Activated T-cell treated with anti-CD3 and anti-CD28 coated beads, Interleukin-2, amount 50 U/mL, for 24 hours (primary cell): Measurements from ENCODE around the gene RNF175.

Source experiments
- DNase-seq: peaks from one replicate; pipeline ENCODE4 v3.0.0-alpha.2; 2020
- H3K27ac Mint-ChIP-seq: 2 replicates; pipeline ENCODE4 v1.8.0; 2020; ENCODE audit warnings: mild to moderate bottlenecking, mixed read lengths
- H3K27me3 Mint-ChIP-seq: 2 replicates; pipeline ENCODE4 v1.8.0; 2020; ENCODE audit warnings: mixed read lengths
- H3K36me3 Mint-ChIP-seq: 2 replicates; pipeline ENCODE4 v1.8.0; 2020; ENCODE audit warnings: low read depth, mixed read lengths
- H3K4me1 Mint-ChIP-seq: 2 replicates; pipeline ENCODE4 v1.8.0; 2020; ENCODE audit warnings: low read depth, mixed read lengths
- H3K4me3 Mint-ChIP-seq: 2 replicates; pipeline ENCODE4 v1.8.0; 2020; ENCODE audit warnings: mild to moderate bottlenecking, moderate library complexity, mixed read lengths
- H3K9me3 Mint-ChIP-seq: 2 replicates; pipeline ENCODE4 v1.8.0; 2020; ENCODE audit warnings: mixed read lengths

The RNF175 gene

GRCh38 chr4:153776601-153777000, 16.8 kb upstream of the RNF175 start:
- H3K27ac Mint-ChIP-seq, result no peak overlapping the region
- no peak for DNase-seq
- peaks cover 3% of the 10 kb centered on the region for H3K9me3 Mint-ChIP-seq
- H3K4me1 Mint-ChIP-seq, result peaks cover 2% of the 10 kb centered on the region
- no peaks in the 10 kb centered on the region for H3K36me3 Mint-ChIP-seq
- H3K4me3 Mint-ChIP-seq, result no peak overlapping the region
- peaks cover 41% of the 10 kb centered on the region for H3K27me3 Mint-ChIP-seq

- H3K4me3 Mint-ChIP-seq, result no peak overlapping the region
- no peak overlapping the region for H3K27ac Mint-ChIP-seq
- DNase-seq, result no peak
- H3K36me3 Mint-ChIP-seq, result no peaks in the 10 kb centered on the region
- peaks cover 30% of the 10 kb centered on the region for H3K27me3 Mint-ChIP-seq
- H3K4me1 Mint-ChIP-seq, result peaks cover 6% of the 10 kb centered on the region
- peaks cover 1% of the 10 kb centered on the region for H3K9me3 Mint-ChIP-seq
These were observed 13.4 kb upstream of the RNF175 start for GRCh38 chr4:153773236-153773690.

- H3K27me3 Mint-ChIP-seq, result peaks cover 23% of the 10 kb centered on the region
- DNase-seq, result no peak
- H3K27ac Mint-ChIP-seq, result no peak overlapping the region
- H3K4me3 Mint-ChIP-seq, result no peak overlapping the region
- peaks cover 6% of the 10 kb centered on the region for H3K4me1 Mint-ChIP-seq
- no peaks in the 10 kb centered on the region for H3K36me3 Mint-ChIP-seq
- no peaks in the 10 kb centered on the region for H3K9me3 Mint-ChIP-seq
These were observed 11.2 kb upstream of the RNF175 start for GRCh38 chr4:153771046-153771445.

- peaks cover 10% of the 10 kb centered on the region for H3K4me1 Mint-ChIP-seq
- H3K9me3 Mint-ChIP-seq, result peaks cover 2% of the 10 kb centered on the region
- no peaks in the 10 kb centered on the region for H3K36me3 Mint-ChIP-seq
- DNase-seq, result no peak
- H3K27ac Mint-ChIP-seq, result no peak overlapping the region
- H3K4me3 Mint-ChIP-seq, result no peak overlapping the region
- H3K27me3 Mint-ChIP-seq, result peaks cover 24% of the 10 kb centered on the region
These were observed 6.9 kb upstream of the RNF175 start for GRCh38 chr4:153766758-153767157.

GRCh38 chr4:153765894-153766293, 6.1 kb upstream of the RNF175 start:
- no peak overlapping the region for H3K27ac Mint-ChIP-seq
- H3K9me3 Mint-ChIP-seq, result peaks cover 2% of the 10 kb centered on the region
- DNase-seq, result no peak
- H3K4me1 Mint-ChIP-seq, result peaks cover 5% of the 10 kb centered on the region
- H3K27me3 Mint-ChIP-seq, result peaks cover 30% of the 10 kb centered on the region
- H3K36me3 Mint-ChIP-seq, result no peaks in the 10 kb centered on the region
- H3K4me3 Mint-ChIP-seq, result no peak overlapping the region

GRCh38 chr4:153764601-153765368, 5.0 kb upstream of the RNF175 start:
- Mint-ChIP-seq H3K9me3 (peaks cover 2% of the 10 kb centered on the region), H3K27ac (no peak overlapping the region), H3K27me3 (peaks cover 33% of the 10 kb centered on the region), H3K4me1 (peaks cover 7% of the 10 kb centered on the region), H3K36me3 (no peaks in the 10 kb centered on the region), H3K4me3 (no peak overlapping the region)
- no peak for DNase-seq

- Mint-ChIP-seq H3K27me3 (peaks cover 42% of the 10 kb centered on the region), H3K4me3 (no peak overlapping the region), H3K4me1 (peaks cover 15% of the 10 kb centered on the region), H3K36me3 (no peaks in the 10 kb centered on the region), H3K27ac (no peak overlapping the region), H3K9me3 (peaks cover 2% of the 10 kb centered on the region)
- no peak for DNase-seq
These were observed 3.6 kb upstream of the RNF175 start for GRCh38 chr4:153763404-153763803.

GRCh38 chr4:153758688-153759406, 977 bp downstream of the RNF175 start:
- no peak for DNase-seq
- Mint-ChIP-seq H3K4me3 (peak overlapping the region; percentile 51), H3K36me3 (no peaks in the 10 kb centered on the region), H3K9me3 (peaks cover 2% of the 10 kb centered on the region), H3K27me3 (peaks cover 39% of the 10 kb centered on the region), H3K27ac (peak overlapping the region; percentile 56), H3K4me1 (peaks cover 46% of the 10 kb centered on the region)

GRCh38 chr4:153758136-153758535, 1.7 kb downstream of the RNF175 start:
- no peaks in the 10 kb centered on the region for H3K36me3 Mint-ChIP-seq
- H3K27ac Mint-ChIP-seq, result no peak overlapping the region
- DNase-seq, result no peak
- peaks cover 34% of the 10 kb centered on the region for H3K27me3 Mint-ChIP-seq
- H3K4me3 Mint-ChIP-seq, result no peak overlapping the region
- H3K9me3 Mint-ChIP-seq, result no peaks in the 10 kb centered on the region
- peaks cover 45% of the 10 kb centered on the region for H3K4me1 Mint-ChIP-seq

GRCh38 chr4:153757407-153757806, 2.4 kb downstream of the RNF175 start:
- Mint-ChIP-seq H3K27ac (no peak overlapping the region), H3K4me3 (no peak overlapping the region), H3K27me3 (peaks cover 30% of the 10 kb centered on the region), H3K9me3 (no peaks in the 10 kb centered on the region), H3K36me3 (no peaks in the 10 kb centered on the region), H3K4me1 (peaks cover 42% of the 10 kb centered on the region)
- DNase-seq, result no peak

GRCh38 chr4:153755186-153755585, 4.6 kb downstream of the RNF175 start:
- peaks cover 13% of the 10 kb centered on the region for H3K27me3 Mint-ChIP-seq

GRCh38 chr4:153750197-153750817, 9.5 kb downstream of the RNF175 start:
- DNase-seq, result peak; percentile 56
- H3K27me3 Mint-ChIP-seq, result no peaks in the 10 kb centered on the region
- H3K27ac Mint-ChIP-seq, result no peak overlapping the region
- no peaks in the 10 kb centered on the region for H3K9me3 Mint-ChIP-seq
- H3K4me1 Mint-ChIP-seq, result peaks cover 11% of the 10 kb centered on the region
- H3K36me3 Mint-ChIP-seq, result no peaks in the 10 kb centered on the region
- no peak overlapping the region for H3K4me3 Mint-ChIP-seq

More at GRCh38 chr4:153755186-153755585, 4.6 kb downstream of the RNF175 start:
- no peak for DNase-seq
- Mint-ChIP-seq H3K4me3 (no peak overlapping the region), H3K27ac (peak overlapping the region; percentile 15), H3K9me3 (no peaks in the 10 kb centered on the region), H3K4me1 (peaks cover 39% of the 10 kb centered on the region), H3K36me3 (no peaks in the 10 kb centered on the region)

- Mint-ChIP-seq H3K36me3 (no peaks in the 10 kb centered on the region), H3K4me1 (peaks cover 2% of the 10 kb centered on the region), H3K9me3 (no peaks in the 10 kb centered on the region), H3K27me3 (no peaks in the 10 kb centered on the region), H3K27ac (no peak overlapping the region), H3K4me3 (no peak overlapping the region)
- no peak for DNase-seq
These were observed 11.4 kb downstream of the RNF175 start for GRCh38 chr4:153748378-153748777.

GRCh38 chr4:153747406-153747955, 12.3 kb downstream of the RNF175 start:
- Mint-ChIP-seq H3K27me3 (no peaks in the 10 kb centered on the region), H3K4me3 (no peak overlapping the region), H3K4me1 (peaks cover 2% of the 10 kb centered on the region), H3K9me3 (no peaks in the 10 kb centered on the region), H3K36me3 (no peaks in the 10 kb centered on the region), H3K27ac (no peak overlapping the region)
- DNase-seq, result no peak
